Kidney epithelial cell (primary cell): ENCODE measurements around the gene ENG. TPM values are rescaled to one million over a fixed set of nuclear protein-coding genes. Genes with fewer than 3 reads are reported as not detected.

Experiments used
- DNase-seq: peaks from one replicate; pipeline ENCODE4 v3.0.0-alpha.2; 2010; ENCODE audit warnings: low read depth
- H3K27me3 ChIP-seq: 2 replicates; pipeline ENCODE4 v1.6.0; 2011; ENCODE audit warnings: low read length; ENCODE audit not compliant: control insufficient read depth, insufficient read depth
- H3K36me3 ChIP-seq: 2 replicates; pipeline ENCODE4 v1.5.1; 2011; ENCODE audit warnings: low read length; ENCODE audit not compliant: control insufficient read depth, insufficient read depth
- H3K4me3 ChIP-seq: 2 replicates; pipeline ENCODE4 v1.5.1; 2011; ENCODE audit warnings: low read depth, mild to moderate bottlenecking, control low read depth, low read length
- CTCF ChIP-seq: IDR thresholded peaks from 2 replicates; pipeline ENCODE4 v1.5.1; 2011; ENCODE audit warnings: mild to moderate bottlenecking, moderate library complexity, low read length, control low read depth, inconsistent platforms; ENCODE audit not compliant: insufficient read depth, poor library complexity, severe bottlenecking
- total RNA-seq: library from RNA; depleted of rRNA; stranded (reverse); fragments of >200 nt; gene quantifications from 2 replicates; pipeline ENCODE4 v1.2.3, GENCODE V29; 2015

Gene ENG
- total RNA-seq, 1 donor from 2014 or later, result 3.4 TPM

GRCh38 chr9:127815512-127816361, 38.7 kb downstream of the ENG start:
- TF ChIP-seq CTCF, result no peak
- Histone ChIP-seq H3K36me3 (peaks cover 5% of the 10 kb centered on the region), H3K4me3 (no peak overlapping the region), H3K27me3 (no peaks in the 10 kb centered on the region)
- no peak for DNase-seq

- peaks cover 7% of the 10 kb centered on the region for H3K36me3 ChIP-seq
- no peak for TF ChIP-seq CTCF
- H3K4me3 ChIP-seq, result no peak overlapping the region
- DNase-seq, result no peak
- no peaks in the 10 kb centered on the region for H3K27me3 ChIP-seq
Measured at GRCh38 chr9:127814619-127815511, 39.6 kb downstream of the ENG start.

GRCh38 chr9:127813686-127814226, 40.7 kb downstream of the ENG start:
- Histone ChIP-seq H3K4me3 (no peak overlapping the region), H3K27me3 (no peaks in the 10 kb centered on the region), H3K36me3 (peaks cover 7% of the 10 kb centered on the region)
- TF ChIP-seq CTCF, result no peak
- no peak for DNase-seq

GRCh38 chr9:127812936-127813675, 41.4 kb downstream of the ENG start:
- no peaks in the 10 kb centered on the region for H3K27me3 ChIP-seq
- no peak overlapping the region for H3K4me3 ChIP-seq
- TF ChIP-seq CTCF, result no peak
- no peak for DNase-seq
- H3K36me3 ChIP-seq, result peaks cover 7% of the 10 kb centered on the region

- no peak overlapping the region for H3K4me3 ChIP-seq
- no peak for TF ChIP-seq CTCF
Measured at GRCh38 chr9:127812011-127812410, 42.4 kb downstream of the ENG start.

More at GRCh38 chr9:127812011-127812410, 42.4 kb downstream of the ENG start:
- Histone ChIP-seq H3K27me3 (no peaks in the 10 kb centered on the region), H3K36me3 (peaks cover 7% of the 10 kb centered on the region)
- no peak for DNase-seq
